Mucosa of rectum (tissue), 2 donors: ENCODE data around the gene ALOX12.
A peak's percentile ranks its signal among the peaks of the same experiment; 100 is the strongest.
"Not testable (repeated sequence)": the region's sequence is repeated elsewhere in the genome, so short reads cannot be mapped to it uniquely, and the experiment has no call there.

Experiments used
- H3K27ac ChIP-seq, 2 donors: one replicate each; pipeline ENCODE4 v1.7.0; 2013; ENCODE audit warnings: inconsistent platforms in 2 of 2, low read depth in 2 of 2, low read length in 2 of 2
- H3K27me3 ChIP-seq, 2 donors: one replicate each; pipeline ENCODE4 v1.7.0; 2013; ENCODE audit warnings: low read length in 2 of 2; ENCODE audit not compliant: control insufficient read depth in 2 of 2, insufficient read depth in 2 of 2
- H3K36me3 ChIP-seq, 2 donors: one replicate each; pipeline ENCODE4 v1.7.0; 2013; ENCODE audit warnings: low read length in 2 of 2; ENCODE audit not compliant: control insufficient read depth in 2 of 2, insufficient read depth in 2 of 2
- H3K4me1 ChIP-seq, 2 donors: one replicate each; pipeline ENCODE4 v1.7.0; 2013; ENCODE audit warnings: low read length in 2 of 2, mild to moderate bottlenecking in 1 of 2; ENCODE audit not compliant: control insufficient read depth in 2 of 2, insufficient read depth in 2 of 2
- H3K4me3 ChIP-seq, 2 donors: one replicate each; pipeline ENCODE4 v1.7.0; 2013; ENCODE audit warnings: low read length in 2 of 2
- H3K9ac ChIP-seq, 2 donors: one replicate each; pipeline ENCODE4 v1.7.0; 2013; ENCODE audit warnings: low read length in 2 of 2, low read depth in 1 of 2, mild to moderate bottlenecking in 1 of 2
- H3K9me3 ChIP-seq, 2 donors: one replicate each; pipeline ENCODE4 v1.7.0; 2013; ENCODE audit warnings: low read length in 2 of 2; ENCODE audit not compliant: control insufficient read depth in 2 of 2
- donor health status: healthy.
- donor health status: Normal muscosa, but diverticular disease.

Gene ALOX12

DNA sequence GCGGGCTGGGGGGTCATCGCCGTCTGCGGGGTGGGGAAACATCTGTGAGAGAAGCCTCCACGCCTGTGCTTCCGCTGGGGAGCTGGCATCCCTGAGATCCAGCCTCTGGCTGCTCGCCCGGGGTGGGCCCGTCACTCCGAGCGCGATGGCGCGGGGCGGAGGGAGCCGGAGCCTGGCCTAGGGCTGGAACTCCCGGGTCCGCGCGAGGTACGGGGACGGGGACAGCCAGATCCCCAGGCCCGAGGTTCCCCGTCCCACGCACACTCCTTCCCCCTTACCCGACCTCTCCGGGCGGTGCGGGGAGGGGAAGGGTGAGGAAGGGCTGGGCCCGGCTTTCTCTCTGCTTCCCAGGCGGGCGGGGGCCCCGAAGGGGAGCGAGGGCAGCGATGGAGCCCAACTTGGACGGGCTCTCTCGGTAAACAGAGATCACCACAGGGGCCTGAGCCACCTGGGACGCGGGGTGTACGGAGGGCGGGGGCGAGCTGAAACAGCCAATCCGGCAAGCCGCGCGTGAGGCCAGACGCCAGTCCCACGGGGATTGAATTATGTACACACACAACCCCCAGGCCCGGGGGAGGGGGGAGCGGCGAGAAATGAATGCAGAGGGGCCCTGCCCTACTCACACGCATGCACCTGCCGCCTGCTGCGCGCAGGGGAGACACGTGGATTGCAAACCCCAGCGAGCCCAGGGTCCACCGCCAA, 47.8 kb downstream of the ALOX12 start, which contains the start of gene SLC16A11:
TSS of gene SLC16A11 (minus strand) at position 596 of the 702 bp plus-strand sequence. CDS start at position 17, 579 bp downstream.
- Histone ChIP-seq H3K9ac (peak within 1 kb of the TSS; percentile 56 to 68), H3K36me3 (no peaks in the 10 kb centered on the region), H3K9me3 (no peaks in the 10 kb centered on the region), H3K4me1 (peaks cover 30 to 38% of the 10 kb centered on the region in 2 donors), H3K27me3 (peaks cover 0 to 5% of the 10 kb centered on the region in 2 donors), H3K4me3 (peak within 1 kb of the TSS; percentile 60 to 63), H3K27ac (peak within 1 kb of the TSS; percentile 35 to 43)

DNA sequence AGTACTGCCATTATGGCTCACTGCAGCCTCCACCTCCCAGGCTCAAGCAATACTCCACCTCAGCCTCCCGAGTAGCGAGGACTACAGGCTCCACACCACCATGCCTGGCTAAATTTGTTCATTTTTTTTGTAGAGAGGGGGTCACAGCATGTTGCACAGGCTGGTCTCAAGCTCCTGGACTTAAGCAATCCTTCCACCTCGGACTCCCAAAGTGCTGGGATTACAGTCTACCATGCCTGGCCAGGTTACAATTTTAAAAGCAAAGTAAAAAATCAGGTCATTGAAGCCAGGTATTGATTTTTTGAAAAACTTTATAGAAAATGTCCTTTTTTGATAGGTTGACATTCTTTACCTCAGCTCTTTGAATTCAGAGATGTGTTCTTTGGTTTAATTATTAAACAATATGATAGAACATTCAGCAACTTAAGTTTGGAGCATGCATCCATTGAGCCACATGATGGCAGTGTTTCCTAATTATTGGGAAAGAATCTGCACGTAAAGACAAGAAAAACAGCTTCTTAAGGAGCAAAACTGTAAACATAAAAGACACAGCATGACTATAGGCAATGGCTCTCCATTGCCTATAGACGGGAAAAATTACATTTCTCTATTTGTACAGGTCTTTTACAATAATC, 49.8 kb downstream of the ALOX12 start:
- no peaks in the 10 kb centered on the region for H3K36me3 ChIP-seq
- H3K4me3 ChIP-seq = peak overlapping the region; percentile 42 to 77
- H3K9me3 ChIP-seq = no peaks in the 10 kb centered on the region
- H3K9ac ChIP-seq = peak overlapping the region; percentile 14 to 73
- peak overlapping the region; percentile 86 to 88 for H3K27ac ChIP-seq
- peaks cover 30 to 38% of the 10 kb centered on the region in 2 donors for H3K4me1 ChIP-seq
- peaks cover 0 to 5% of the 10 kb centered on the region in 2 donors for H3K27me3 ChIP-seq

DNA sequence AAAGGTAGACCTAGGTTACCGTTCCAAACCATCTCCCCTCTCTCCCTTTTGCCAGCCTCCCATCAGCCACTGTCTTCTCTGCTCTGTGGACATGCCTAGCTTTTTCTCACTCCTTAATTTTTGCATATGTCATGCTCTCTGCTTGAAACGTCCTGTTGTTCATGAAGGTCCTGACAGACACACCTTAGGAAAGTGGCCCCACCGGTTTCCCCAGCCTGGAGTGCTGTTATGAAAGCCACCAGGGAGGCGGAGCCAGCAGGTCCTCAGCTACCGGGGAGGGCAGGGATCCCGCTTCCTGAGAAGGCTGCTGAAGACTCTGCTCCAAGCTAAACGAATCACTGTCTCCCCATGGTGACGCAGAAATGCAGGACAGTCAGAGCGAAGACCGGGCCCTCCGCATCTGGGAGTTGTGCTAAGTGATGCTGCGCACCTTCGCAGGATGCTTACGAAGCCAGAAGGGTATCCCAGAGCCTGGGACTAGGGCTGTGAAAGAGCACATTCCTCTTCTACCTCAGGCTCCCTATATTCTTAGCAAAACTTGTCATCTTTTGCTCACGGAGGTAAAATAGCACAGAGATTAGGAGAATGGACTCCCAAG, 50.4 kb downstream of the ALOX12 start:
- Histone ChIP-seq H3K4me1 (peaks cover 30 to 38% of the 10 kb centered on the region in 2 donors), H3K36me3 (no peaks in the 10 kb centered on the region), H3K4me3 (peak overlapping the region; percentile 42 to 77), H3K9ac (peak overlapping the region; percentile 73 to 74), H3K27ac (peak overlapping the region; percentile 86 to 88), H3K9me3 (no peaks in the 10 kb centered on the region), H3K27me3 (peaks cover 0 to 5% of the 10 kb centered on the region in 2 donors)

DNA sequence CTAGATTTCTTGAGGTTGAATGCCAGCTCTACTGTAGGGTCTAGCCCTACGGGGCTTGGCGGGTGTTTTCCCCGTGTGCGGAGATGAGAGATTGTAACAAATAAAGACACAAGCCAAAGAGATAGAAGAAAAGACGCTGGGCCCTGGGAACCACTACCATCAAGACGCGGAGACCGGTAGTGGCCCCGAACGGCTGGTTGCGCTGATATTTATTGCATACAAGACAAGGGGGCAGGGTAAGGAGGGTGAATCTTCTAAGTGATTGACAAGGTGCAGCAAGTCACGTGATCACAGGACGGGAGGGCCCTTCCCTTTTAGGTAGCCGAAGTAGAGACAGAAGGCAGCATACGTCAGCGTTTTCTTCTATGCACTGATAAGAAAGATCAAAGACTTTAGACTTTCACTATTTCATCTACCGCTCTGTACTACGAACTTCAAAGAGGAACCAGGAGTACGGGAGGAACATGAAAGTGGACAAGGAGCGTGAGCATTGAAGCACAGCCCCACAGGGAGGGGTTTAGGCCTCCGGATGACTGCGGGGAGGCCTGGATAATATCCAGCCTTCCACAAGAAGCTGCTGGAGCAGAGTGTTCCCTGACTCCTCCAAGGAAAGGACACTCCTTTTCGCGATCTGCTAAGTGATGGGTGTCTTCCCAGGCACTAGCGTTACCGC, 51.0 kb downstream of the ALOX12 start:
- H3K9ac ChIP-seq = peak overlapping the region; percentile 73 to 74
- H3K9me3 ChIP-seq, H3K27me3 ChIP-seq, H3K36me3 ChIP-seq: not testable (repeated sequence)
- peak overlapping the region; percentile 42 to 77 for H3K4me3 ChIP-seq
- H3K27ac ChIP-seq = peak overlapping the region; percentile 86 to 88
- H3K4me1 ChIP-seq = peaks cover 30 to 38% of the 10 kb centered on the region in 2 donors

DNA sequence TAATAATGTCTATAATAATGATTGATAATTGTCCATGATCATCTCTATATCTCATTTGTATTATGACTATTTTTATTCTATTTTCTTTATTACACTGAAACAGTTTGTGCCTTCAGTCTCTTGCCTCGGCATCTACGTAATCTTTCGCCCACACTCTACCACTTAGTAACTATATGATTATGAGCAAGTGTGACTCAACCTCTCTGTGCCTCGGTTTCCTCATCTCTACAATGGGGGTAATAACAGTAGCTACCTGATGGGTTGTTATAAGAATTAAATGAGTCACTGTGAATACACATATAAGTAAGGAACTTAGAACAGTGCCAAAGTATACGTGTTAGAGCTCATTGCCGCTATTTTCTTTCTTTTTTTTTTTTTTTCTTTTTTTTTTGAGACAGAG, 51.7 kb downstream of the ALOX12 start:
- H3K9ac ChIP-seq = no peak overlapping the region
- H3K27me3 ChIP-seq = peaks cover 0 to 5% of the 10 kb centered on the region in 2 donors
- H3K36me3 ChIP-seq = no peaks in the 10 kb centered on the region
- H3K27ac ChIP-seq = no peak overlapping the region
- no peaks in the 10 kb centered on the region for H3K9me3 ChIP-seq
- H3K4me3 ChIP-seq = peak overlapping the region in 1 of 2 donors; percentile 77
- H3K4me1 ChIP-seq = peaks cover 30 to 38% of the 10 kb centered on the region in 2 donors

DNA sequence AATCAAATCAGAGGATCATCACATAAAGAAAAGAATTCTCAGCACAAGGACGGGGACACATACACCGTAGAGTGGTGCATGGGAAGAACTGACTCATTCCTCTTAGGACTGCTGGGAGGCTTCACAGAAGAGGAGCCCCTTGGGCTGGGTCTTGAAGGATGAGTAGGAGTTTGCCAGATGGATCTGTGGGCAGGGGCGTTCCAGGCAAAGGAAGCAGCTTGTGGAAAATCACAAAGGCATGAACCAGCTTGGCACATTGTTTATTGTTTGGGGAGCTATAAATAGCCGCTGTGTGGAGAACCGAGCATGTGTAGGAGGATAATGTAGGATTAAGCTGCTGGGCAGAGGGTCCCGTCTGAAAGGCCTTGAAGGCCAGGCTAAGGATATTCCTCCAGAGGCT, 53.1 kb downstream of the ALOX12 start:
- no peaks in the 10 kb centered on the region for H3K9me3 ChIP-seq
- H3K9ac ChIP-seq = no peak overlapping the region
- H3K4me1 ChIP-seq = peaks cover 18 to 25% of the 10 kb centered on the region in 2 donors
- H3K27ac ChIP-seq = no peak overlapping the region
- no peak overlapping the region for H3K4me3 ChIP-seq
- H3K27me3 ChIP-seq = no peaks in the 10 kb centered on the region
- no peaks in the 10 kb centered on the region for H3K36me3 ChIP-seq

DNA sequence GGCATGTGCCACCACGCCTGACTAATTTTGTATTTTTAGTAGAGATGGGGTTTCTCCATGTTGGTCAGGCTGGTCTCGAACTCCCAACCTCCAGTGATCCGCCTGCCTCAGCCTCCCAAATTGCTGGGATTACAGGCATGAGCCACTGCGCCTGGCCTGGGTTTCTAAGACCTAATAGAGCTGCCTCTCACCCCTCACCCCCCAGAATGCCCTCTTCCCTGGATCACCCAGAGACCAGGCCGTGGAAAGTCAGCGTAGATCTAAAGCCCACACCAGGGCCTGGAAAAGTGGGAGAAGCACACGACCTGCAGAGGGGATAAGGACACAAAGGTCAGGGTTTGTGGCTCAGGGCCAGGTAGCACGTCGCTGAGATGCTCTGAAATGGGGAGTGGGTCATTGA, 54.7 kb downstream of the ALOX12 start:
- H3K4me3 ChIP-seq, H3K9me3 ChIP-seq, H3K27ac ChIP-seq, H3K27me3 ChIP-seq, H3K9ac ChIP-seq, H3K36me3 ChIP-seq: not testable (repeated sequence)
- H3K4me1 ChIP-seq = peaks cover 15 to 18% of the 10 kb centered on the region in 2 donors

DNA sequence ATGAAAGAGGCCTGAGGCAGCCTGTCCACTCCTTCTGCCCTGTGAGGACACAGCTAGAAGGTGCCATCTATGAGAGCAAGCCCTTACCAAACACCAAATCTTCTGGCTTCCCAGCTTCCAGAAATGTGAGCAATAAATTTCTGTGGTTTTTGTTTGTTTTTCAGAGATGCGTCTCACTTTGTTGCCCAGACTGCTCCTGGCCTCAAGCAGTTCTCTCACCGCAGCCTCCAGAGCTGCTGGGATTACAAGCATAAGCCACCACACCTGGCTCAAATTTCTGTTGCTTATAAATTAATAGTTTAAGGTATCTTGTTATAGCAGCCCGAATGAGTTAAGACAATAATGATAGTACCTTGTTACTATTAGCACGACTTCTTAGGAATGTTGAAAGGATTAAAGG, 60.5 kb downstream of the ALOX12 start:
- no peak overlapping the region for H3K4me3 ChIP-seq
- no peaks in the 10 kb centered on the region for H3K36me3 ChIP-seq
- no peaks in the 10 kb centered on the region for H3K9me3 ChIP-seq
- no peaks in the 10 kb centered on the region for H3K27me3 ChIP-seq
- H3K4me1 ChIP-seq = no peaks in the 10 kb centered on the region
- no peak overlapping the region for H3K9ac ChIP-seq
- no peak overlapping the region for H3K27ac ChIP-seq

DNA sequence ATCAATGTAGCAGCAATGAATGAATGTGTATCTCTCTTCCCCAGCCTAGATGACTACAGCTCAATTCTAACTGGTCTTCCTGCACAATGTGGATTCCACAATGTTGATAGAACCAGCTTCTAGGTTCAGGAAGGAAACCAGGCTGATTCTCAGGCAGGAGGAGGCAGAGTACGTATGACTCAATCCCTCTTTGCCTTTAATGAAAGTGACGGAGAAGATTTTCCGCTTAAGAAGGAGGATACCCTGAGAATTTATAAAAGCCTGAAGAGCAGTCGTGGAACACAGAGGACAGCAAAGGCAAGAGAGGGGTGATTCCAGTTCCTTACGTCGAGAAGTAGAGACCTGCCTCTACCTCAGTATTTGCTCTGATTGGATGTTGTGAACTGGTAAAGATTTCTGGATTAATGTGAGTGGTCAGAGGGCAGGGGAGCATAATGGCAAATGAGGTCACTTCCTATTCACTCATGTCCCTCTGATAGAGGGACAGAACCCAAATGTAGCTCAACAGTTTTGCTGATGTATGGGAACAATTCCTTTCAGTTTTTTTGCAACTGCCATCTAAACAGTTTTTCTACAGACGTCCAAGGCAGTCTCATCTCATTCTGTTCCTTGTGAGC, 63.1 kb downstream of the ALOX12 start:
- Histone ChIP-seq H3K27me3 (peaks cover 0 to 2% of the 10 kb centered on the region in 2 donors), H3K27ac (no peak overlapping the region), H3K9ac (no peak overlapping the region), H3K4me1 (no peaks in the 10 kb centered on the region), H3K4me3 (no peak overlapping the region), H3K9me3 (no peaks in the 10 kb centered on the region), H3K36me3 (no peaks in the 10 kb centered on the region)
